Muscle of leg (tissue), 11 donors: ENCODE data around the gene CHEK2. TPM values are rescaled to one million over a fixed set of nuclear protein-coding genes. Genes with fewer than 3 reads are reported as not detected.
A peak's percentile ranks its signal among the peaks of the same experiment; 100 is the strongest.
"Not testable (repeated sequence)": the region's sequence is repeated elsewhere in the genome, so short reads cannot be mapped to it uniquely, and the experiment has no call there.

Experiments used
- DNase-seq: peaks from one replicate; pipeline ENCODE4 v3.0.0; 2013
- H3K27ac ChIP-seq: one replicate; pipeline ENCODE4 v1.5.1; 2013; ENCODE audit warnings: mild to moderate bottlenecking, low read length, control low read depth
- H3K27me3 ChIP-seq: one replicate; pipeline ENCODE4 v1.6.1; 2013; ENCODE audit warnings: low read length; ENCODE audit not compliant: control insufficient read depth, insufficient read depth
- H3K36me3 ChIP-seq: one replicate; pipeline ENCODE4 v1.6.1; 2013; ENCODE audit warnings: low read length; ENCODE audit not compliant: control insufficient read depth, insufficient read depth
- H3K4me1 ChIP-seq: one replicate; pipeline ENCODE4 v1.6.1; 2013; ENCODE audit warnings: low read length; ENCODE audit not compliant: control insufficient read depth, insufficient read depth
- H3K4me3 ChIP-seq: one replicate; pipeline ENCODE4 v1.5.1; 2013; ENCODE audit warnings: low read length, control low read depth
- H3K9me3 ChIP-seq: replicated peaks from 2 replicates; pipeline ENCODE4 v1.6.1; 2013; ENCODE audit warnings: low read depth, low read length; ENCODE audit not compliant: control insufficient read depth
- WGBS: methylation state at CpG from one replicate; pipeline ENCODE4 v1.1.5; 2013; ENCODE audit warnings: missing lambda C conversion rate; ENCODE audit not compliant: insufficient coverage; 5-methylcytosine and 5-hydroxymethylcytosine counted together
- polyA plus RNA-seq, 8 donors: library from polyadenylated mRNA; unstranded; fragments of 120-200 nt; gene quantifications; one replicate each; pipeline versions ENCODE4 v1.2.1 to v1.2.3, GENCODE V29; 2013; ENCODE audit warnings: inconsistent platforms in 1 of 8, low replicate concordance in 1 of 8; ENCODE audit not compliant: insufficient read length in 8 of 8, insufficient read depth in 1 of 8
- total RNA-seq: library from RNA; stranded (reverse); fragments of 120-200 nt; gene quantifications from one replicate; pipeline ENCODE4 v1.2.4, GENCODE V29; 2013

CHEK2 gene
- total and polyA plus RNA-seq, 9 donors: 6.3 to 10.9 (median 9.0) TPM

DNA sequence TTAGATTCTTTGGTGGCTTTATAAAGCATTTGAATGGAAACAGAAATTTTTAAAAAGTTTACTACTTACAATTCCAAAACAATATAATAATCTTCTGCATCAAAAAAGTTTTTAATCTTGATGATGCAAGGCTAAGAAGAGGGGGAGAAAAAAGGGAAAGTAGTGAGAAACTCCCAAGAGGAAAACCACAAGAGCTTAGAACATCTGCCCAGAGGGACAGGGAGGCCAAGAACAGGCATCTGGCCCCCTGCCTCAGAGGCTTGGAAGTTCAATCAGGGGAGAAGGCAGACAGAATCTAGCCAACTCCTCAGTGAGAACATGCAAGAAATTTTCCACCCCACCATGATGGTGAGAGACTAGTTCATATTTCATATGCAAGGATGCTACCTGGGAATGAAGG lies 38.2 kb downstream of the CHEK2 start:
- Histone ChIP-seq H3K9me3 (no peaks in the 10 kb centered on the region), H3K4me1 (no peaks in the 10 kb centered on the region), H3K4me3 (no peak overlapping the region), H3K36me3 (peaks cover 5% of the 10 kb centered on the region), H3K27me3 (no peaks in the 10 kb centered on the region), H3K27ac (no peak overlapping the region)
- no peak for DNase-seq

DNA sequence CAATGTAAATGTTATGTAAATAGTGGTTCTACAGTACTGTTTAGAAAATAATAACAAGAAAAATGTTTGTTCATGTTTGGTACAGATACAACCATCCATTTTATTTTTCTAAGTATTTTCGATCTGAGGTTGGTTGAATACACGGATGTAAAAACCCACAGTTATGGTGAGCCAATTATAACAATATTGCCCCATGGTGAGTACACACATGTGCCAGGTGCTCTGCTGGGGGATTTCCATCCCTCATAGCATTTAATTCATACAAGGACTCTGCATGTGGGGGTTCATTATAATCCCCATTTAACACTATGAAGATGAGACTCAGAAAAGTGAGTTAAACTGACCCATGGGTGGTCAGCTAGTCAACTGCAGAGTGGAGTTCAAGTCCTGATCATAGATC lies 38.7 kb downstream of the CHEK2 start:
- no peak for DNase-seq
- no CpG with 5 or more reads among the region's 2 CpGs for WGBS
- H3K36me3 ChIP-seq: peaks cover 6% of the 10 kb centered on the region

DNA sequence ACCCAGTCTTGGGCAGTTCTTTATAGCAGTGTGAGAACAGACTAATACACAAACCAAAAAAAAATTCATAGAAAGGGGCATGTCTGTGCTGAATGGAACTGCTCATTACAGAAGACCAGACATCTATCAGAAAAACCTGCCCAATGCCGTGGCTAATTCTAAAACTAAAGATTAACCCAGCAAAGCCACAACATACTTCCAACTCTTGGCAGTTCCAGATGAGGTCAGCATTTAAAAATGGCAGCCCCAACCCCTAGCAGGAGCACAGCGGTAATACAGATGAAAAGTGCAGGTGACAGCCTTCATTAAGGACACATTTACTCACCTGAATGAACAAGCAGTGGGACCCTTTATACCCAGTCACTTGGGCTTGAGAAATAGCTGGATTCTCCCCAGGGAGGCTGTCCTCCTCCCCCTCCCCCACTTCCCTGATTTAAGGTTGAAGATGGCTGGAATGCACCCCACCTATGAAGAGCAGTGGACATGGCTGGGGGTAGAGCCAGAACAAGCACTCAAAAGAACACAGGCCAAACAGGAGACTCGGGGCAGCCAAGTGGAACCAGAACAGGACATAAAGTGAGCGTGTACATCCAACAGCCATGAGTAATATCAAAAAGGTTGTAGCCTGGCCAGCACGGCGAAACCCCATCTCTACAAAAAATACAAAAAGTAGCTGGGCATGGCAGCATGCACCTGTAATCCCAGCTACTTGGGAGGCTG lies 48.4 kb downstream of the CHEK2 start:
- WGBS: 95% methylated on average over 5 of the region's 6 CpGs
- not testable (repeated sequence) for H3K36me3 ChIP-seq, H3K4me1 ChIP-seq, H3K9me3 ChIP-seq, DNase-seq, H3K27me3 ChIP-seq, H3K4me3 ChIP-seq, H3K27ac ChIP-seq

More for the DNA sequence above, 38.7 kb downstream of the CHEK2 start:
- no peaks in the 10 kb centered on the region for H3K27me3 ChIP-seq
- H3K9me3 ChIP-seq: no peaks in the 10 kb centered on the region
- H3K4me3 ChIP-seq: no peak overlapping the region
- no peaks in the 10 kb centered on the region for H3K4me1 ChIP-seq
- H3K27ac ChIP-seq: no peak overlapping the region

DNA sequence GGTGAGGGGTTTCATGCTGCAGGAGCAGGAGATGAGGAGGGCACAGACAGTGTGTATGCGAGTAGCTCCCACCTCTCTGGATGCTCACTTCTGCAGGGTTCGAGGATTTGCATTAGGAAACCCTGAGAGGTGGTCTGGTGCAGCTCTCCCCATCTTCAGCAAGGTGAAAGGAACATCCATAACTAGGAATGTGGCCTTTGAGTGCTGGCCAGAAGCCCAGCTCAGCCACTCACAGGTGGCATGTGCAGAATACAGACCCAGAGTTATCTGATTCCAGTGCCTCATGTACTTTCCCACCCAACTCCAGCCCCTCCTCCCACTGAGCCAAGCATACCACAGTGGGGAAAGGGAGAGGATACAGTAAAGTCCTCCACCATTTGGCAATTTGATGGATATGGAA lies 51.8 kb downstream of the CHEK2 start:
- DNase-seq, H3K4me3 ChIP-seq, H3K9me3 ChIP-seq, H3K36me3 ChIP-seq, H3K27ac ChIP-seq, H3K4me1 ChIP-seq, H3K27me3 ChIP-seq: not testable (repeated sequence)
- WGBS: 100% methylated on average over 1 of the region's 2 CpGs

DNA sequence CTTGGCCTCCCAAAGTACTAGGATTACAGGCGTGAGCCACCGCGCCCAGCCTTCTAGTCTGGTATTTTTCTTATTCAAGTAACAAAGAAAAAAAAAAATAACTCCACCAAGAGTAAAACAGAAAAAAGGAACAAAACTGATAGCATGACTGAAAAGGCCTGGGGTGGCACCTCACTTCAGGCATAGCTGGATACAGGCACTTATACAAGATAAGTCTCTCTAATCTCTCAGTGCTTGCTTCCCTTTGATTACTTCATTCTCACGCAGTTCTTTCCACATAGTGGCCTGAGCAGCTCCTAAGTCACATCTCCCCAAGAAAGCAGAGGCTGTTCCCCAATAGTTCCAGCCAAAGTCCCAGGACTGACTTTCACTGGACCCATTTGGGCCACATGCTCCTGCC lies 58.7 kb downstream of the CHEK2 start:
- H3K4me1 ChIP-seq, H3K9me3 ChIP-seq, DNase-seq, H3K27me3 ChIP-seq, H3K4me3 ChIP-seq, H3K27ac ChIP-seq, H3K36me3 ChIP-seq: not testable (repeated sequence)
- WGBS: 100% methylated on average over 1 of the region's 4 CpGs

DNA sequence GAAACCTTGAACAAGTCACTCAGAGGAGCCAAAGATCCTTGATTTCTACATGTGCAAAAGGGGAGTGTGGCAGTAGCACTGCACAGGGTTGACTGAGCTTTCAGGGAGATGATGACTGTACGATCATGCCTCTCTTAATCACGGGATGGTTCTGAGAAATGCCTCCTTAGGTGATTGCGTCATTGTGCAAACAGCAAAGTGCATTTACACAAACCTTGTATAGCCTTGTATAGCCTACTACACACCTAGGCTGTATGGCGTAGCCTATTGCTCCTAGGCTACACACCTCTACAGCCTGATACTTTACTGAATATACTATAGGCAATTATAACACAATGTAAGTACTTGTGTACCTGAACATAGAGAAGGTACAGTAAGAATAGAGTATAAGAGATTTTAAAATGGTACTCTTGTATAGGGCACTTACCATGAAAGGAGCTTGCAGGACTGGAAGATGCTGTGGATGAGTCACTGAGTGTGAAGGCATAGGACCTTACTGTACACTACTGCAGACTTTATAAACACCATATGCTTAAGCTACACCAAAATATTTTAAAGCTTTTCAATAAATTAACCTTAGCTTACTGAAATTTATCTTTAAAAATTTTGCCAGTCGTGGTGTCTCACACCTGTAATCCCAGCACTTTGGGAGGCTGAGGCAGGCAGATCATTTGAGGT lies 60.7 kb downstream of the CHEK2 start:
- not testable (repeated sequence) for H3K9me3 ChIP-seq, H3K27ac ChIP-seq, DNase-seq, H3K27me3 ChIP-seq, H3K4me3 ChIP-seq, H3K4me1 ChIP-seq, H3K36me3 ChIP-seq
- WGBS: 89% methylated on average over 1 of the region's 5 CpGs

DNA sequence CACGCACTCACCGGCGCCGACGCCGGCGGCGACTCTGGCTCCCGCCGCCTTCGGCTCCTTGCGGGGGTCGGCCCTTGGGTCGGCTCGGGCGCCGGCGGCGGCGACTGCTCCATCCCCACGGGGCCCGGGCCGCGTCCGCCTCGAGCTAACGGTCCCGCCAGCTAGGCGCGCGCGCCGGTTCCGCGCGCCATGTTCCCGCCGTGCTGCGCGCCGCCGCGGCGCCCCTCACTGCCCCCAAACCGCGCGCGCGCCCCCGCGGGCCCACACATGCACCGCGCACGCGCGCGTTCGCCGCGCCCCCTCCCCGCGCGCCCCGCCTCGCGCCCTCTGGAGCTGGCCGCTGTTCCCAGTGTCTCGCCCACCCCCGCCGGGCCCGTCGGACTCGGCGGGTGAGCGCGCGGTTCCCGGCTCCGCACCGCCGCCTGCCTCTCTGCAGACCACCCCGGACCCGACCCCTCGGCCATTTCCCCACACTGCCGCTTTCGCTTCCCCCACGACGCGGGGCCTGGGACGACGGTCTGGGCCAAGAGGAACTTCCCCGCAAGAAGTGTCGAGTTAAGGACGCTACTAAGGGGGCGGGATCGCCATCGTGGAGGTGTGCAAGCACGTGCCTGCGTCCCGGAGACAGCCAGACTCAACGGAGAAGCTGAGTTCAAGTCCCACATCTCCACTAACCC lies 61.9 kb downstream of the CHEK2 start, which contains the start of gene TTC28:
TTC28 (minus strand) TSS at position 230 of the 677 bp plus-strand sequence; CDS start at position 113, 117 bp downstream.
- H3K36me3 ChIP-seq, H3K4me1 ChIP-seq, H3K9me3 ChIP-seq, H3K27me3 ChIP-seq: not testable (repeated sequence)
- H3K4me3 ChIP-seq: peak within 1 kb of the TSS; percentile 82
- WGBS: under 1% methylated on average over 100 of the region's 101 CpGs
- DNase-seq: peak; percentile 96
- H3K27ac ChIP-seq: peak within 1 kb of the TSS; percentile 51

DNA sequence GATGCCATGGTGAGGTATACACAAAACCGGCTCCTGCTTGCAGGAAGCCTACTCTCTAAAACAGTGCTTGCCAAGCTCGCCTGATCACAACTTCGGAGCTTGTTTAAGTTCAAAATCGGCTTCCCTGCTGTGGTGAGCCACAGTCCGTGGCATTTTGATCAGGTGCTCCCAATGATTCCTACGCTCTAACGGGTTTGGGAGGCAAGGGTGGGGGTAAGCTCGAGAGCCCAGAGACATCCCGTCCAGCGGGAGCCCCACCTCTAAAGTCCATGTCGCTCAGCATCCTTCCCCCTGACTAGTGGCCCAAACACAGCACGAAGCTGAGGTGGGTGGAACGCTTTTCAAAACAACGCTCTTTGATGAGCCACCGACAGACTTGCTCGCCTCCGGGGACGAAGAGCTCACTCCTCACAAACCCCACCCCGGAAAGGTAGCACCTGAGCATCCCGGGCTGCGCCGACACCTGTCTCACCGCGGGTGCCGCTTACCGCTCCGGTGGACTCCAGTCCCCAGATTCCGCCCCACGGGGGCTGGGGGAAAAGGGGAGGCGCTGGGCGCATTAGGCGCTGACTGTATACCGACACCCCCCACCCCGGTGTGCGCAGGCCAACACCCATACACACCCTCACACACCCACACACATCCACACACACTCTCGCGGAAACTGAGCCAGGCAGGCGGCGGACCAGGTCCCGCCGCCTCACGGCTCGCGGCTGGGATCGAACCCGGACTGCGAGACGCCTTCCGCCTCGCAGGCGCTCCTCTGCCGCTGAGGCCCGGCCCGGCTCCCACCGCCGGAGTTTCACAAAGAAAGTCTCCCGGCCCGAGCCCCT lies 62.6 kb downstream of the CHEK2 start:
- not testable (repeated sequence) for H3K9me3 ChIP-seq, H3K4me1 ChIP-seq, H3K36me3 ChIP-seq, H3K27me3 ChIP-seq
- H3K4me3 ChIP-seq: peak overlapping the region; percentile 82
- DNase-seq: peak; percentile 40
- 8% methylated on average over 42 of the region's 58 CpGs for WGBS
- peak overlapping the region; percentile 47 for H3K27ac ChIP-seq

DNA sequence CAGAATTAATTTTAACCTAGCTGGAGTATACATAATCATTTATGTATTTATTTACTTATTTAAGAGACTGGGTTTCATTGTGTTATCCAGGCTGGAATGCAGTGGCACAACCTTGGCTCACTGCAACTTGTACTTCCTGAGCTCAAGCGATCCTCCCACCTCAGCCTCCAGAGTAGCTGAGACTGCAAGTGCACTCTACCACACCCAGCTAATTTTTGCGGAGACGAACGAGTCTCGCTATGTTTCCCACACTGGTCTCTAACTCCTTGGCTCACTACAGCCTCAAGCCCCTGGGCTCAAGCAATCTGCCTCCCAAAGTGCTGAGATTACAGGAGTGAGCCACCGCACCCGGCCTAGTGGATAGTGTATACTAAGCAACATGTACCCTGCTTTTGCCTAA lies 63.5 kb downstream of the CHEK2 start:
- WGBS: no CpG with 5 or more reads among the region's 7 CpGs
- not testable (repeated sequence) for H3K27ac ChIP-seq, H3K27me3 ChIP-seq, H3K4me1 ChIP-seq, H3K9me3 ChIP-seq, H3K36me3 ChIP-seq, DNase-seq, H3K4me3 ChIP-seq

DNA sequence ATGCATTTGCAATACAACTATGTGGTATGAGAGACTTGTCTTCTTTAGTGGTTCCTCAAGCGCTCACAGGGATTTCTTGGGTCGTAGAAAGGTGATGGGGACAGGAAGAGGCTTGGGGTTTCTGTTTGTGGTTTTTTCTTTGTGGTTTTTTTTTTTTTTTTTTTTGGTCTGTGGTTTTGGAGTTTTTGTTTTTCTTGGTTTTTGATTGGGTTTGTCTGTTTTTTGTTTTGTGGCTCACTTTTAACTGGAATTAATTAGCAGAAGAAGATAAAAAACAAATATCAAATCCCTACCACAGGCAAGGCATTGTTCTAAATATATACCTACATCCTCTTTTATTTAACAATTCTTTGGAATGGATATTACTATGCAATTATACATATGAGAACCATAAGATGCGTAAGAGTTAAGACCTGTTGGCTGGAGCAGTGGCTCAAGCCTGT lies 67.5 kb downstream of the CHEK2 start:
- 38% methylated on average over 2 of the region's 3 CpGs for WGBS
- peak; percentile 18 for DNase-seq

More for the DNA sequence above, 67.5 kb downstream of the CHEK2 start:
- peaks cover 4% of the 10 kb centered on the region for H3K4me1 ChIP-seq
- peaks cover 5% of the 10 kb centered on the region for H3K9me3 ChIP-seq
- H3K4me3 ChIP-seq: no peak overlapping the region
- H3K27me3 ChIP-seq: no peaks in the 10 kb centered on the region
- H3K36me3 ChIP-seq: peaks cover 3% of the 10 kb centered on the region
- no peak overlapping the region for H3K27ac ChIP-seq
